ENCODE data around the gene RAB41.
"Not testable (repeated sequence)": the region's sequence is repeated elsewhere in the genome, so short reads cannot be mapped to it uniquely, and the experiment has no call there.

Gene RAB41

DNA sequence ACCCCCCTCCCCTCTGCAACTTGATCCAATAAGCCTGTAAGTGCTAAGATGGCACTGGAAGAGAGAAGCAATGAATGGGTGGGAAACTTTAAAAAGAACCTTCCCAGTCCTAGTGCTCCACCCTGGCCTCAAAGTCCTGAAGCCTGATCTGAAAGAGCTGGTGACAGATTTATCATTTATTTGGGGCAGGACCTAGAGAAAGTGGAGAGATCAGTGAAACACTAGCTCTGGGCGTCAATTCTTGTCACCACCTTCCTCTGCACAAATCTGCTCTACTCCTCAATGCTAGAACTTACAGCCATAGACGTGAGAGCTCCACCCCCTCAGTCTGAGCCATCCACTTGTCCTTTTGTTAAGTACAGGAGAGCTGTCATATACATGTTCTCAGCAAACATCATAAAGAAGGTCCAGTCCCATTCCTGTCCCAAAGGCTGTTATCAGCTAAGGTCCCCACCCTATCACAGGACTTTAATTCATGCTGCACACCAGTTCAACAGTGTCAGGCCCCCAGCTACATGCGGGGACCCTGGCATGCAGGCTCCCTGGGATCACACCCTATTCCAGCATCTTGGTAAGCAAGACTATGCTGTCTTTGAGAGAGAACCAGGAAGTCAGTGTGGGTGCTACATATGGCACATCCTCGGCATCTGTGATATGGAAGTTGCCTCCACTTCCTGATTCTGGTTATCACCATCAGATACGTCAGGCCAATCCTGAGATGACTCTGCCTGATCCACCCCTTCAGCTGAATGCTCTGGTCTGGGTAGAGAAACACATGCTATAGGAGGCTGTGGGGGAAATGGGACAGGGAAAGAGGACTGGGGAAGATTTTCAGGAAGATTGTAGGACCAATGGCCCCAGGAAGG lies 24.3 kb upstream of the RAB41 start:
- Mint-ChIP-seq H3K36me3 (ENCODE audit: low read depth) (no peaks in the 10 kb centered on the region), H3K4me1 (no peaks in the 10 kb centered on the region), H3K27me3 (ENCODE audit: low read depth) (no peaks in the 10 kb centered on the region), H3K27ac (no peak overlapping the region), H3K4me3 (no peak overlapping the region), H3K9me3 (peaks cover 6% of the 10 kb centered on the region)
- TF ChIP-seq, protein P1, sequence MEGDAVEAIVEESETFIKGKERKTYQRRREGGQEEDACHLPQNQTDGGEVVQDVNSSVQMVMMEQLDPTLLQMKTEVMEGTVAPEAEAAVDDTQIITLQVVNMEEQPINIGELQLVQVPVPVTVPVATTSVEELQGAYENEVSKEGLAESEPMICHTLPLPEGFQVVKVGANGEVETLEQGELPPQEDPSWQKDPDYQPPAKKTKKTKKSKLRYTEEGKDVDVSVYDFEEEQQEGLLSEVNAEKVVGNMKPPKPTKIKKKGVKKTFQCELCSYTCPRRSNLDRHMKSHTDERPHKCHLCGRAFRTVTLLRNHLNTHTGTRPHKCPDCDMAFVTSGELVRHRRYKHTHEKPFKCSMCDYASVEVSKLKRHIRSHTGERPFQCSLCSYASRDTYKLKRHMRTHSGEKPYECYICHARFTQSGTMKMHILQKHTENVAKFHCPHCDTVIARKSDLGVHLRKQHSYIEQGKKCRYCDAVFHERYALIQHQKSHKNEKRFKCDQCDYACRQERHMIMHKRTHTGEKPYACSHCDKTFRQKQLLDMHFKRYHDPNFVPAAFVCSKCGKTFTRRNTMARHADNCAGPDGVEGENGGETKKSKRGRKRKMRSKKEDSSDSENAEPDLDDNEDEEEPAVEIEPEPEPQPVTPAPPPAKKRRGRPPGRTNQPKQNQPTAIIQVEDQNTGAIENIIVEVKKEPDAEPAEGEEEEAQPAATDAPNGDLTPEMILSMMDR (IDR thresholded peaks at IDR 0.05; ENCODE audit: unreplicated experiment in 3 of 3), result no peak

DNA sequence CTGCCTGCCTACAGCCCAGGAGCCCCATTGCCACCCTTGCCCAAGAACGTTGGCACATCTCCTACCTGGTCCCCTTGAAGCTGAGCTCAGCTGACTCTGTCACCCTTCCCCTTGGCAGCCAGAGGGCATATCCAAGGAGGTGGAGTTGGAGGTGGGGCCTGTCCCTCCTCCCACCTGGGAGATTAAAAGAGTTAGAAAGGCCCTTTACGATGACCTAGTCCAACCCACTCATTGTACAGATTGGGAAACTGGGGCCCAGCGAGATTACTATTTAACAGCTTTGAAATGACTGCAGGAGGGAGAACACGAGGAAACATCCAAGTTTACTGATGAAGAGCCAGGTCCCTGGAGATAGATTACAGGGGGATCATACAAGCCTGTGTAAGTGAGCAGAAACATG lies 21.9 kb upstream of the RAB41 start, which contains the start of gene P2RY4:
TSS of gene P2RY4 (minus strand) at position 101 of the 400 bp plus-strand sequence. CDS start 580 bp downstream, outside the sequence.
- Mint-ChIP-seq H3K27me3 (ENCODE audit: low read depth) (no peaks in the 10 kb centered on the region), H3K4me3 (no peak within 1 kb of the TSS), H3K27ac (no peak within 1 kb of the TSS), H3K4me1 (no peaks in the 10 kb centered on the region), H3K9me3 (peaks cover 6% of the 10 kb centered on the region), H3K36me3 (ENCODE audit: low read depth) (no peaks in the 10 kb centered on the region)
- TF ChIP-seq, protein P1 (IDR thresholded peaks at IDR 0.05; ENCODE audit: unreplicated experiment in 3 of 3), result no peak

DNA sequence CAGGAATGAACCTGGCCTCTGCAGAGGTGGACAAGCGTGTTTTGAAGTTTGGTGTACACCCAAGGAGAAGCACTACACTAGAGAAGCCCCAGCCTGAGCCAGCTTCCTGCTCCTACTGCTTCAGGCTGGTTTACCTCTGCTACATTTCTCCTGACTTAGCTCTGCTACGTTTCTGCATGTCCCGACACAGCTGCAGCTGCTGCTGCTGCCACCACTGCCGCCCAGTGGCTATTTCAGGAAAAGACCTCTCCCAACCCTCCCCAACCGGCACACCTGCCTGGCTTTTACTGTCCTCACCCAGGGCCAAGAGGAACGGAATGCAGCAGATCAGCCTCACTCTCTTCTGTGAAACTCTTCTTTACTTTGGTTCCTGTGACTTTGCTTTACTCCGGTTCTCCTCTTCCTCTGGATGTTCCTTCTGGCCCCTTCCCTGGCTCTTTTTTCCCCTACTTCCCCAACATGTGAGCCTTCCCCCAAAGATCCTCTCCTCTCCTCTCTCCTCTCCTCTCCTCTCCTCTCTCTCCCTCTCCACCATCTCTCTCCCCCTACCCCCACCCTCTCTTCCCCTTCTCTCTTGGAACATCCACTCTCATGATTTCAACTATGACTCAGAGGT lies 18.9 kb upstream of the RAB41 start:
- H3K36me3 Mint-ChIP-seq (ENCODE audit: low read depth), result no peaks in the 10 kb centered on the region
- no peak overlapping the region for H3K4me3 Mint-ChIP-seq
- no peaks in the 10 kb centered on the region for H3K27me3 Mint-ChIP-seq (ENCODE audit: low read depth)
- peaks cover 9% of the 10 kb centered on the region for H3K9me3 Mint-ChIP-seq
- H3K27ac Mint-ChIP-seq, result no peak overlapping the region
- TF ChIP-seq, protein P1 (IDR thresholded peaks at IDR 0.05; ENCODE audit: unreplicated experiment in 3 of 3), result peak; percentile 31 to 44 (median 42)
- H3K4me1 Mint-ChIP-seq, result no peaks in the 10 kb centered on the region

DNA sequence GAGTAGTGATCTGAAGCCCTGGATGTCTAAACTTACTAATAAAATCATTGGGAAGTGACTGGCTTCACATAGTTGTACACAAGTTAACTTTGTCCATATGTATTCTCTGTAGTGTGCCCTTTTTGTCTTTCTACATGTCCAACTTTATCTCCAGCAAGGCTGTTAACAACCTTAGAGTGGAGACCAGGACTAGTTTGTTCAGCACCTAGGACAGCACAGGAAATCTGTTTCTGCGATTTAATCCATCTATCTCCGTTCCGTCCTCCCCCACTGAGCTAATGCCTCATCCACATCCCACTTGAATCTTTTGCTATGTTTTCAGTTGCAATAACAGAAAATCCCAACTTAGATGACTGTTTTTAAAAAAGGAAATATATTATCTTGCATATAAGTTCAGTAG lies 17.2 kb upstream of the RAB41 start:
- TF ChIP-seq, protein P1 (IDR thresholded peaks at IDR 0.05; ENCODE audit: unreplicated experiment in 3 of 3), result no peak
- no peak overlapping the region for H3K4me3 Mint-ChIP-seq

DNA sequence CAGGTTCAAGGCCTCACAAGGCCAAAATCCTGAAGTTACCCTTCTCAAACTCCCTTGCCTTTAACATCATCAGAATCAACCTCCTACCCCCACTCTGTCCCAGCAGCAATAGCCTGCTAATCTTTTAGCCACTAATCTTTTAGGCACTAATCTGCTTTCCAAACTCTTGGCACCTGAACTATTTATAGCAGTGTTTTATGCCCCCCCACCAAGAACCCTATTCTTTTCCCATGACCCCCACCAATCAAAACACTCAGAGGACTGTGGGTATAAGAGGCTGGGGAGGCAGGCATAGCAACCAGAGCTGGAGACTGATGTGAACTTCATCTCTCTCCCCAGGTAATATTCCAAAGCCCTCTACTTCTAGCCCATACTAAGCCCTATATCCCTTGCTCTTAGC lies 13.9 kb upstream of the RAB41 start, which contains the start of gene ARR3:
TSS of gene ARR3 (plus strand) at position 301 of the 400 bp plus-strand sequence. CDS start 1,052 bp downstream, outside the sequence.
- H3K27me3 Mint-ChIP-seq (ENCODE audit: low read depth), result no peaks in the 10 kb centered on the region
- H3K36me3 Mint-ChIP-seq (ENCODE audit: low read depth), result no peaks in the 10 kb centered on the region
- peaks cover 3% of the 10 kb centered on the region for H3K9me3 Mint-ChIP-seq
- no peaks in the 10 kb centered on the region for H3K4me1 Mint-ChIP-seq
- TF ChIP-seq, protein P1 (IDR thresholded peaks at IDR 0.05; ENCODE audit: unreplicated experiment in 3 of 3), result no peak
- peak within 1 kb of the TSS in 1 of 3 experiments; percentile 18 for H3K27ac Mint-ChIP-seq
- H3K4me3 Mint-ChIP-seq, result no peak within 1 kb of the TSS

More for the DNA sequence above, 17.2 kb upstream of the RAB41 start:
- no peaks in the 10 kb centered on the region for H3K36me3 Mint-ChIP-seq (ENCODE audit: low read depth)
- no peaks in the 10 kb centered on the region for H3K27me3 Mint-ChIP-seq (ENCODE audit: low read depth)
- H3K9me3 Mint-ChIP-seq, result peaks cover 7% of the 10 kb centered on the region
- H3K4me1 Mint-ChIP-seq, result no peaks in the 10 kb centered on the region
- H3K27ac Mint-ChIP-seq, result no peak overlapping the region

DNA sequence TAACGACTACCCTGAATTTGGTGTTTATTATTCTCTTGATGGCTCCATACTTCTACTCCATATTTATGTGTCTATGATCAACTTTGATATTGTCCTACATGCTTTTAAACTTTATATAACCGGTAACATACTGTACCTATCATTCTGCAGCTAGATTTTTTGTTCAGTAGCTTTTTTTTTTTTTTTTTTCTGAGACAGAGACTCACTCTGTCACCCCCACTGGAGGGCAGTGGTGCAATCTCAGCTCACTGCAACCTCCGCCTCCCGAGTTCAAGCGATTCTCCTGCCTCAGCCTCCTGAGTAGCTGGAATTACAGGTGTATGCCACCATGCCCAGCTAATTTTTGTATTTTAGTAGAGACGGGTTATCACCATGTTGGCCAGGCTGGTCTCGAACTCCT lies 7.9 kb upstream of the RAB41 start:
- H3K27me3 Mint-ChIP-seq (ENCODE audit: low read depth); H3K4me1 Mint-ChIP-seq; H3K4me3 Mint-ChIP-seq; H3K9me3 Mint-ChIP-seq; H3K36me3 Mint-ChIP-seq (ENCODE audit: low read depth); H3K27ac Mint-ChIP-seq: not testable (repeated sequence)
